ENCODE results near the gene USP20. TPM values are rescaled to one million over a fixed set of nuclear protein-coding genes. Genes with fewer than 3 reads are reported as not detected.

USP20 gene
- polyA plus RNA-seq, 1 of the 3 experiments (the other 2 are of a cell fraction) = 22.5 TPM

GRCh38 chr9:129930743-129931142 is 95.5 kb downstream of the USP20 start:
- DNase-seq = no peak
- Histone ChIP-seq H3K9me2 (no peaks in the 10 kb centered on the region), H3K79me2 (ENCODE audit: insufficient read depth) (no peaks in the 10 kb centered on the region), H3K27ac (ENCODE audit: low read depth in 2 of 2, low read length in 1 of 2) (no peak overlapping the region; a peak in 1 of 4 replicates), H3K9ac (no peak overlapping the region), H3K4me1 (ENCODE audit: control insufficient read depth in 1 of 2, insufficient read depth in 2 of 2, low read depth in 1 of 2, low read length in 1 of 2) (peaks cover 13 to 45% of the 10 kb centered on the region in 2 experiments), H4K20me1 (ENCODE audit: insufficient read depth) (no peaks in the 10 kb centered on the region), H3K27me3 (ENCODE audit: insufficient read depth) (no peaks in the 10 kb centered on the region), H3F3A (replicated peaks; ENCODE audit: insufficient read depth) (peaks cover 26% of the 10 kb centered on the region), H2AFZ (ENCODE audit: low read depth) (no peak overlapping the region), H3K4me2 (no peak overlapping the region), H3K36me3 (replicated peaks in 1 of 2; ENCODE audit: control insufficient read depth in 1 of 2, insufficient read depth in 2 of 2, low read length in 1 of 2) (peaks cover 10 to 14% of the 10 kb centered on the region in 2 experiments), H3K9me3 (no peaks in the 10 kb centered on the region), H3K4me3 (ENCODE audit: low read depth in 2 of 2, low read length in 1 of 2) (no peak overlapping the region)
- POLR2A ChIA-PET = no interaction called here
- 100% methylated on average over 2 of the region's 2 CpGs for WGBS (ENCODE audit: low lambda C conversion rate)
- TF ChIP-seq GATA2 (CRISPR knock-in tag; IDR thresholded peaks at IDR 0.05) (no peak), FOXM1 (IDR thresholded peaks at IDR 0.05; ENCODE audit: low read depth) (no peak), FOSL2 (IDR thresholded peaks at IDR 0.05; ENCODE audit: borderline replicate concordance, low read depth) (no peak), YY1 (IDR thresholded peaks at IDR 0.05; ENCODE audit: low read depth) (no peak), SMC3 (IDR thresholded peaks at IDR 0.05; ENCODE audit: low read depth, low read length) (no peak), REST (IDR thresholded peaks at IDR 0.05; ENCODE audit: low read depth, low read length) (no peak), EP300 (IDR thresholded peaks at IDR 0.05; ENCODE audit: borderline replicate concordance in 1 of 2, low read depth in 1 of 2, low read length in 1 of 2) (no peak), POLR2AphosphoS5 (IDR thresholded peaks at IDR 0.05; ENCODE audit: low read depth, low read length) (no peak), NFIC (IDR thresholded peaks at IDR 0.05; ENCODE audit: borderline replicate concordance) (no peak), USF1 (IDR thresholded peaks at IDR 0.05; ENCODE audit: borderline replicate concordance, low read depth) (no peak), MAX (IDR thresholded peaks at IDR 0.05; ENCODE audit: low read depth) (no peak)
- CTCF ChIA-PET = no interaction called here

Small RNA genes within 50 kb of the gene (small RNA-seq; reads per million reads assigned to genes)
- gene MIR6855 = 0 to 1.9 (median 0) reads per million in 7 experiments

Other genes with a start within 250 kb of the USP20 start
- gene C9orf50, start 214.4 kb upstream of the USP20 start, polyA plus RNA-seq (2012; rRNA removed) = 0.24 and 0.30 TPM in 2 replicates
- gene NTMT1, start 209.3 kb upstream of the USP20 start, polyA plus RNA-seq (2012; rRNA removed) = 75.0 and 78.3 TPM in 2 replicates
- gene ASB6, start 193.3 kb upstream of the USP20 start, polyA plus RNA-seq (2012; rRNA removed) = 35.9 and 37.5 TPM in 2 replicates
- gene PRRX2, start 169.8 kb upstream of the USP20 start, polyA plus RNA-seq (2012; rRNA removed) = 0.83 and 0.84 TPM in 2 replicates
- gene PTGES, start 82.4 kb upstream of the USP20 start, polyA plus RNA-seq (2012; rRNA removed) = 3.2 and 5.2 TPM in 2 replicates
- 37.4 and 50.2 TPM in 2 replicates for gene TOR1B, start 32.3 kb upstream of the USP20 start, polyA plus RNA-seq (2012; rRNA removed)
- gene TOR1A, start 11.3 kb upstream of the USP20 start, polyA plus RNA-seq (2012; rRNA removed) = 85.3 and 120 TPM in 2 replicates
- 59.2 and 70.8 TPM in 2 replicates for gene C9orf78, start 183 bp upstream of the USP20 start, polyA plus RNA-seq (2012; rRNA removed)
- gene FNBP1, start 207.7 kb downstream of the USP20 start, polyA plus RNA-seq (2012; rRNA removed) = 10.2 and 11.0 TPM in 2 replicates
- 23.0 and 29.9 TPM in 2 replicates for gene GPR107, start 218.4 kb downstream of the USP20 start, polyA plus RNA-seq (2012; rRNA removed)